Immature natural killer cell (primary cell): ENCODE data around the gene SRGN. TPM values are rescaled to one million over a fixed set of nuclear protein-coding genes. Genes with fewer than 3 reads are reported as not detected.

Experiments
- DNase-seq, 3 donors: peaks; one replicate each; pipeline ENCODE4 v3.0.0; 2022; ENCODE audit warnings: mixed read lengths in 1 of 3
- H3K27ac Mint-ChIP-seq, 6 donors: one replicate each; pipeline ENCODE4 v1.8.0; 2020; ENCODE audit warnings: mixed read lengths in 6 of 6, mild to moderate bottlenecking in 5 of 6, inconsistent platforms in 4 of 6, moderate library complexity in 3 of 6
- H3K27me3 Mint-ChIP-seq, 3 donors: one replicate each; pipeline ENCODE4 v1.8.0; 2020 to 2021; ENCODE audit warnings: low read depth in 3 of 3, mild to moderate bottlenecking in 3 of 3, mixed read lengths in 3 of 3, moderate library complexity in 3 of 3, inconsistent platforms in 1 of 3
- H3K36me3 Mint-ChIP-seq, 3 donors: one replicate each; pipeline ENCODE4 v1.8.0; 2020; ENCODE audit warnings: mixed read lengths in 3 of 3, inconsistent platforms in 2 of 3, mild to moderate bottlenecking in 2 of 3
- H3K4me1 Mint-ChIP-seq, 2 donors: one replicate each; pipeline ENCODE4 v1.8.0; 2020; ENCODE audit warnings: inconsistent platforms in 2 of 2, mild to moderate bottlenecking in 2 of 2, mixed read lengths in 2 of 2, moderate library complexity in 1 of 2
- H3K4me3 Mint-ChIP-seq, 5 donors: one replicate each; pipeline ENCODE4 v1.8.0; 2020; ENCODE audit warnings: mild to moderate bottlenecking in 5 of 5, mixed read lengths in 5 of 5, inconsistent platforms in 3 of 5, moderate library complexity in 3 of 5
- H3K9me3 Mint-ChIP-seq, 6 donors: one replicate each; pipeline ENCODE4 v1.8.0; 2020; ENCODE audit warnings: mild to moderate bottlenecking in 6 of 6, mixed read lengths in 6 of 6, inconsistent platforms in 4 of 6, moderate library complexity in 3 of 6
- polyA plus RNA-seq, 3 donors: library from polyadenylated mRNA; unstranded; fragments of 300-500 nt; fragmentation: Illumina TruSeq; gene quantifications; one replicate each; pipeline ENCODE4 v1.2.3, GENCODE V29; 2021

Gene SRGN
- polyA plus RNA-seq, 3 donors from 2014 or later: 910 to 1,240 (median 1,143) TPM

DNA sequence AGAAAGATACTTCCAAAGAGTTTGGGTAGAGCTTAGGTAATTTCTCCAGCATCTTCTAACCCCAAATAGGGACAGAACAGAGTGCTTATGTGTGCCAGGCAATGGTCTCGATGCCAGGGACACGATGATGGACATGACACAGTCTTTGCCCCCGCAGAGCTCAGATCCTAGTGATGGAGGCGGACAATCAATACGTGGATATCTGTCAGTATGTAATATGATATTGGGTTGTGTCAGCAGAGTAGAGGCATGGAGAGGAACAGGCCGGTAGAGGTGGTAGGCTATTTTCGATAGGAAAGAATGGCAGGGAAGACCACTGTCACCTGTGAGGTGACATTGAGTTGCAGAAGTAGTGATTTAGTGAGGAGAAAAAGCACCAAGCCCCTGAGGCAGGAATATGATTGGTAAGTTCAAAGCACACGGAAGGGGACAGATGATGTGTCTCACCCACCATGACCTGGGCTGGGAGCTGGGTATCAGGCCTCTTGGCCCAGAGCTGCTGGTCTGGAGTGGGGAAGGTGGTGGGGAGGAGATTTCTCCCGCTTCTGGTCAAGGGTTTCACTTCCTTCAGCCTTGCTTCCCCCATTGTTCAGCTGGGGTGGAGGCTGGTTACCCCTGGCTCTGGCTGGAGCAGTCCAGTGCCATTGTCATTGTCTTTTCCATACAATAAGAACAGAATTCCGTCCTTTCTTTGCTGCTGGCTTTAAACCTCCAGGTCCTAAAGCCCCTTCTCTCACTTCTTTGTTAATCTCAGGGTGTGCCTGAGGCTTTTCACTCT, 36.0 kb upstream of the SRGN start:
- no peak for DNase-seq
- Mint-ChIP-seq H3K4me1 (peaks cover 75 to 82% of the 10 kb centered on the region in 2 donors), H3K36me3 (no peaks in the 10 kb centered on the region), H3K27ac (peak overlapping the region in 5 of 6 donors; percentile 14 to 90 (median 78)), H3K9me3 (no peaks in the 10 kb centered on the region), H3K27me3 (peaks cover 5 to 11% (median 8%) of the 10 kb centered on the region in 3 donors), H3K4me3 (peak overlapping the region in 2 of 5 donors; percentile 2)

GRCh38 chr10:69052736-69053135, 35.2 kb upstream of the SRGN start:
- H3K4me1 Mint-ChIP-seq: peaks cover 75 to 82% of the 10 kb centered on the region in 2 donors
- no peak overlapping the region for H3K4me3 Mint-ChIP-seq
- no peak for DNase-seq
- no peaks in the 10 kb centered on the region for H3K9me3 Mint-ChIP-seq
- peaks cover 5 to 14% (median 11%) of the 10 kb centered on the region in 3 donors for H3K27me3 Mint-ChIP-seq
- H3K36me3 Mint-ChIP-seq: no peaks in the 10 kb centered on the region
- peak overlapping the region; percentile 8 to 74 (median 39) for H3K27ac Mint-ChIP-seq

DNA sequence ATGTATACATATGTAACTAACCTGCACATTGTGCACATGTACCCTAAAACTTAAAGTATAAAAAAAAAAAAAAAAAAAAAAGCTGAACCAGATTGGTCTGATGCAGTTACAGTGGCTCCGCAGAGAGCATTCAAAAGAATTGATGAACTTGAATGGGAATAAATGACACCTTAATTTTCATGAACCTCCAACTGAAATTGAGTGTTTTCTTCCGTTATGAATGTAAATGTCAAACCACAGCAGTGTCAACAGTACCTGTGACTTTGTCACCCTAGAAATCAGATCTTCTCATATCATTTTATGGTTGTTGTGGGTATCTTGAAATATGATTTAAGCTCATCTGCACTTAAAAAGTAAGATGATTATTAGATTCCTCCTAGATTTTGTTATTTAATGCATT, 32.7 kb upstream of the SRGN start:
- peak; percentile 54 to 63 (median 62) for DNase-seq
- peak overlapping the region; percentile 81 to 88 (median 87) for H3K4me3 Mint-ChIP-seq
- peak overlapping the region; percentile 88 to 98 (median 96) for H3K27ac Mint-ChIP-seq
- no peaks in the 10 kb centered on the region for H3K9me3 Mint-ChIP-seq
- H3K4me1 Mint-ChIP-seq: peaks cover 62 to 69% of the 10 kb centered on the region in 2 donors
- no peaks in the 10 kb centered on the region for H3K36me3 Mint-ChIP-seq
- H3K27me3 Mint-ChIP-seq: peaks cover 5 to 12% (median 9%) of the 10 kb centered on the region in 3 donors

- H3K27me3 Mint-ChIP-seq: peaks cover 5 to 12% (median 9%) of the 10 kb centered on the region in 3 donors
- no peaks in the 10 kb centered on the region for H3K36me3 Mint-ChIP-seq
- no peaks in the 10 kb centered on the region for H3K9me3 Mint-ChIP-seq
- peak overlapping the region; percentile 81 to 88 (median 87) for H3K4me3 Mint-ChIP-seq
- peaks cover 64 to 70% of the 10 kb centered on the region in 2 donors for H3K4me1 Mint-ChIP-seq
- DNase-seq: peak; percentile 37 to 47 (median 44)
- H3K27ac Mint-ChIP-seq: peak overlapping the region; percentile 88 to 98 (median 96)
Observed at GRCh38 chr10:69056129-69056528, 31.8 kb upstream of the SRGN start.

DNA sequence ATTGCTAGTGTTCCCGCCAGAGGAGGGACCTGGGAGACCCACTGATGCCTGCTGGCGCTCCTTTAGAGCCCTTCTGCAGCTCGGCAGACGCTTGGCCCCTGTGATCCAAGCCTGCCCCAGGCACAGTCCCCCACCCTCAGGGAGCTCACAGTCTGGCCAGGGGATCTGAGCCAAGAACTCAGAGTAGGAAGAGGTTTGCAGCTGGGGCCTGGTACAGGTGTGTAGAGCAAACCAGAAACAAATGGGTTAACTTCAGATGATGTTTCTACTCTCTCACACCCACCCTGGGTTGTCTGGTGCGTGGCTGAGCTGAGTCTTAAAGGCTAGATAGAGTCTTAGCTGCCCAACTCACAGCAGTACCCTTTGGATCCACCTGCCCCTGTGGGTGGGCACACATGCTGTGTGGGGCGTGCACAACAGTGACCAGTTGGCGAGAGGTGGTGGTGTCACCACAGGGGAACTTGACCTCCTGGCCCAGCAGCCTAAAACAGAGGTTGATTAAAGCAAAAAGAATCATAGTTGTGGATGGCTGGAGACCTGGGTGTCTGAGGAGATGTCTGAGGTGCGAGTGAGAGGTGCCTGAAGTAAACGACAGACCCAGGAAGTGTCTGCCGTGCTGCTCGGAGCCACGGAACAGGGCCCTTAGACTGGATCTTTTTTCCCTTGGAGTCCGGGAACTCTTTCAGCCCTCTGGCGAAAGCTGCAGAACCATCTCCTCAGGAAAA, 31.2 kb upstream of the SRGN start:
- no peaks in the 10 kb centered on the region for H3K9me3 Mint-ChIP-seq
- peaks cover 64 to 70% of the 10 kb centered on the region in 2 donors for H3K4me1 Mint-ChIP-seq
- peak overlapping the region; percentile 88 to 98 (median 96) for H3K27ac Mint-ChIP-seq
- H3K4me3 Mint-ChIP-seq: peak overlapping the region; percentile 81 to 88 (median 87)
- no peaks in the 10 kb centered on the region for H3K36me3 Mint-ChIP-seq
- DNase-seq: peak in 2 of 3 donors; percentile 22 to 33
- peaks cover 5 to 12% (median 7%) of the 10 kb centered on the region in 3 donors for H3K27me3 Mint-ChIP-seq

DNA sequence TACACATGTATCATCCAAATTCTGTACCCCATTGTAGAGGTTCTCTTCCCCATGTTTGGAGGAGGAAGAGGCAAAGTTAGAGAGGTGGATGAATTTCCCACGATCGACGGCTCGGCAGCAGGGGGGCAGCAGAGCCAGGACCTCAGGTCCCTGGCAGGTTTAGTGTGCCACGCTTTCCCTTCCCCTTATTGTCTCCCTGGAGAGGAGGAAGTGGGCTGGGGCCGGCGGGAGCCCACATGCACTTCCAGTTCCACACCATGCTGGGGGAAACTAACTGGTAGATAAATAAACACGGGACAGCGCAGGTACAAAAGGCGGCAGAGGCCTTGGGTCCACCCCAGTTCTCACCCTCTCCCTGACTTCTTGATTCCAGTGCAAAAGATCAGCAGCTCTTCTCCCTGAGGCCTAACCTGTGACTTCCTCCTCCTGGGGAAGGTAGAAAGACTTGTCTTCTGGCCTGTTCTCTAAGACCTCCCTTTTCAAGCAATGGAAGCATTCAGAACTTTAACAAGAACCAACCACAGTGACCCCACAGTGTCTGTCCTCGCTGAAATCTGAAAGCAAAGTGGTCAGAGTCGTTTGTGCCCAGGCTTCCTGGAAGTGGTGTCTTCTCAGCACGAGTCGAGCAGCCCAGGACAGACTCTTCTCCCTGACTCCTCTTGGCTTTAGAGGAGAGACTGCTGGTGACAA, 30.5 kb upstream of the SRGN start:
- Mint-ChIP-seq H3K4me1 (peaks cover 66 to 71% of the 10 kb centered on the region in 2 donors), H3K27ac (peak overlapping the region; percentile 88 to 98 (median 96)), H3K36me3 (no peaks in the 10 kb centered on the region), H3K9me3 (no peaks in the 10 kb centered on the region), H3K27me3 (peaks cover 6 to 12% (median 7%) of the 10 kb centered on the region in 3 donors), H3K4me3 (peak overlapping the region; percentile 81 to 88 (median 87))
- DNase-seq: peak; percentile 65 to 69 (median 68)

- H3K4me3 Mint-ChIP-seq: peak overlapping the region; percentile 81 to 88 (median 87)
- no peaks in the 10 kb centered on the region for H3K36me3 Mint-ChIP-seq
- H3K27ac Mint-ChIP-seq: peak overlapping the region; percentile 88 to 98 (median 96)
- no peaks in the 10 kb centered on the region for H3K9me3 Mint-ChIP-seq
- peaks cover 6 to 12% (median 7%) of the 10 kb centered on the region in 3 donors for H3K27me3 Mint-ChIP-seq
- DNase-seq: no peak
- H3K4me1 Mint-ChIP-seq: peaks cover 61 to 71% of the 10 kb centered on the region in 2 donors
Observed at GRCh38 chr10:69057951-69058297, 30.0 kb upstream of the SRGN start.

DNA sequence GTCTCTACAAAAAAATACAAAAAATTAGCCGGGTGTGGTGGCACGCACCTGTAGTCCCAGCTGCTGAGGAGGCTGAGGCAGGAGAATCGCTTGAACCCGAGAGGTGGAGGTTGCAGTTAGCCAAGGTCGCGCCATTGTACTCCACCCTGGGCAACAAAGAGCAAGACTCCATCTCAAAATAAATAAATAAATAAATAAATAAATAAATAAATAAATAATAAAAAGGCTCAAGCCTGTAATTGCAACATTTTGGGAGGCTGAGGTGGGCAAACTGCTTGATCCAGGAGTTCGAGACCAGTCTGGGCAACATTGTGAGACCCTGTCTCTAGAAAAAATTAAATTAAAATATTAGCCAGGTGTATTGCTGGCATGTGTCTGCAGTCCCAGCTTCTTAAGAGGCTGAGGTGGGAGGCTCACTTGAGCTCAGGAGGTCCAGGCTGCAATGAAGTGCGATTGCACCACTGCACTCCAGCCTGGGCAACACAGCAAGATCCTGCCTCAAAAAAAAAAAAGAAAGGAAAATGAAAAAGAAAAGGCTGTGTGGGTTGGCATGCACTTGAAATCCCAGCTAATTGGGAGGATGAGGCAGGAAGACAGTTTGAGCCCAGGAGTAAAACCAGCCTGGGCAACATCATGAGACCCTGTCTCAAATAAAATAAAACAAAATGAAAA, 27.6 kb upstream of the SRGN start:
- peaks cover 2 to 8% (median 5%) of the 10 kb centered on the region in 3 donors for H3K27me3 Mint-ChIP-seq
- H3K27ac Mint-ChIP-seq: peak overlapping the region in 2 of 6 donors; percentile 1 to 40
- no peaks in the 10 kb centered on the region for H3K9me3 Mint-ChIP-seq
- no peaks in the 10 kb centered on the region for H3K36me3 Mint-ChIP-seq
- DNase-seq: no peak
- no peak overlapping the region for H3K4me3 Mint-ChIP-seq
- peaks cover 49 to 60% of the 10 kb centered on the region in 2 donors for H3K4me1 Mint-ChIP-seq

DNA sequence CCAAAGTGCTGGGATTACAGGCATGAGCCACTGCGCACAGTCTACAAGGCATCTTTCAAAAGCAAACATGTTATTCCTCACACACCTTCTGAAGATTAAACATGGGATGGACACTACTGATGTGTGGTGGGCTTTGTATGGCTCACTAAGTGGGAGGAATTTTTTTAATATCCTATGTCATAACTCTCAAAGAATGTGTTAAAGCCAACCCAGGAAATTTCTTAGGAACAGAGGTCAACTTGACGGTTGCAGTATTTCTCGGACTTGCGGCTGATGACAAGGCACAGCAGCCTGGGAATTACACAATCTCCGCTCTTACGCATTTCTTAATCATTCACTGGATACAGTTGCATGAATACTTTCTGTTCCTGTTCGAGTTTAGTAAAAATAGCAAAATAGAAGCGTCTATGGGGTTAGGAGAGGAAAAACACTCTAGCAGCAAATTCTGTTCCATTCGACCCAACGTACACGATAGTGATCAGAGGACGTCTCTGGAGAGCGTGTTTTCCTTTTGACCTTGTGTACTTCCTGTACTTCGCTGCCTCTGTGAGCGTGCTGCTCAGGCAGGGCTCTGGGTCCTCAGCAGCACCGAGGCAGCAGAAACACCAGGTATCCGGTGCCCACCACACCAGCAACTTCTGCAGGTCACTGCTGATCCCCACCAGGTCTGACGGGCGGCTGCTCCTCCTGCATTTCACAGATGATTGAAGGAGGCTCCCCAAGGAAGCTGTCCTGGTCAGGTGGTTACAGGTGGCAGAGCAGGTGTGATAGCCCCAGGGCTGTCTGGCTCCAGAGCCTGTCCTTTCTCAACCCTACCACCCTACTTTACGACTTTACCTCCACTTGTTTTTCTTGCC, 26.4 kb upstream of the SRGN start:
- Mint-ChIP-seq H3K27me3 (peaks cover 0 to 8% (median 5%) of the 10 kb centered on the region in 3 donors), H3K9me3 (no peaks in the 10 kb centered on the region), H3K4me1 (peaks cover 38 to 59% of the 10 kb centered on the region in 2 donors), H3K4me3 (peak overlapping the region; percentile 70 to 88 (median 85)), H3K27ac (peak overlapping the region; percentile 65 to 91 (median 88)), H3K36me3 (no peaks in the 10 kb centered on the region)
- DNase-seq: peak; percentile 49 to 59 (median 52)

DNA sequence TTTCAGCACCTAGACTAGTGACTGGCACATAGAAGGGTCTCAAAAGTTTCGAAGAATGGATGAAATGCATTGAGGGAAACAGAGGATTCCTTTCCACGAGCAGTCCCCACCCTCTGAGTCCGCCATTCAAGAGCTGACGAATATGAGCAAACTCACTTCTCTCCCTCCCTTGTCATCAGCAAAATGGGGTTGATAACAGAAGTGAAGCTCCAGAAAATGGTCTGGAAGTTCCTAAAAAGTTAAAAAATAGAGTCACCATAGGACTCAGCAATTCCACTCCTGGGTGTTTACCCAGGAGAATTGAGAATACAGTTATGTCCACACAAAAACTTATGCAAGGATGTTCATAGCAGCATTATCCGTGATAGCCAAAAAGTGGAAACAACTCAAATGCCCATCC, 25.0 kb upstream of the SRGN start:
- peaks cover 0 to 6% (median 0%) of the 10 kb centered on the region in 3 donors for H3K27me3 Mint-ChIP-seq
- H3K4me3 Mint-ChIP-seq: no peak overlapping the region
- H3K36me3 Mint-ChIP-seq: no peaks in the 10 kb centered on the region
- peaks cover 25 to 45% of the 10 kb centered on the region in 2 donors for H3K4me1 Mint-ChIP-seq
- no peaks in the 10 kb centered on the region for H3K9me3 Mint-ChIP-seq
- peak overlapping the region in 3 of 6 donors; percentile 12 to 65 (median 56) for H3K27ac Mint-ChIP-seq
- no peak for DNase-seq

- Mint-ChIP-seq H3K36me3 (no peaks in the 10 kb centered on the region), H3K9me3 (no peaks in the 10 kb centered on the region), H3K27me3 (peaks cover 0 to 6% (median 0%) of the 10 kb centered on the region in 3 donors), H3K4me3 (no peak overlapping the region), H3K4me1 (peaks cover 17 to 38% of the 10 kb centered on the region in 2 donors), H3K27ac (no peak overlapping the region)
- DNase-seq: no peak
Observed at GRCh38 chr10:69064762-69065328, 23.1 kb upstream of the SRGN start.
